HepG2 (cell line): Measurements from ENCODE around the gene PNMA8C.

Experiments
- BRCA1 ChIP-seq: sonication (generic); formaldehyde crosslinking; IDR thresholded peaks from 2 replicates; pipeline ENCODE4 v1.4.0; 2020; ENCODE audit warnings: missing genetic modification reagents
- CTCF ChIP-seq: sonication (generic); formaldehyde crosslinking; IDR thresholded peaks from 2 replicates; pipeline ENCODE4 v1.5.0; 2020; ENCODE audit warnings: mild to moderate bottlenecking, missing genetic modification reagents, moderate library complexity
- EEA1 ChIP-seq: sonication (generic); formaldehyde crosslinking; IDR thresholded peaks from 2 replicates; pipeline ENCODE4 v1.5.1; 2020; ENCODE audit warnings: mild to moderate bottlenecking, missing genetic modification reagents, borderline replicate concordance
- EZH2 ChIP-seq: conservative IDR thresholded peaks from 2 replicates; pipeline ENCODE4 v1.6.1; 2012; ENCODE audit warnings: mild to moderate bottlenecking, low read depth, low read length, moderate library complexity
- TF ChIP-seq, protein P1 (sequence below): sonication (generic); formaldehyde crosslinking; IDR thresholded peaks from 2 replicates; pipeline ENCODE4 v1.4.0; 2020; ENCODE audit warnings: missing genetic modification reagents
- TF ChIP-seq, protein P2 (sequence below): sonication (generic); formaldehyde crosslinking; IDR thresholded peaks from 2 replicates; pipeline ENCODE4 v1.5.1; 2020; ENCODE audit warnings: mild to moderate bottlenecking, missing genetic modification reagents

- TF ChIP-seq EZH2: no peak
- TF ChIP-seq EEA1 (CRISPR knock-in tag): no peak
- TF ChIP-seq, protein P1, sequence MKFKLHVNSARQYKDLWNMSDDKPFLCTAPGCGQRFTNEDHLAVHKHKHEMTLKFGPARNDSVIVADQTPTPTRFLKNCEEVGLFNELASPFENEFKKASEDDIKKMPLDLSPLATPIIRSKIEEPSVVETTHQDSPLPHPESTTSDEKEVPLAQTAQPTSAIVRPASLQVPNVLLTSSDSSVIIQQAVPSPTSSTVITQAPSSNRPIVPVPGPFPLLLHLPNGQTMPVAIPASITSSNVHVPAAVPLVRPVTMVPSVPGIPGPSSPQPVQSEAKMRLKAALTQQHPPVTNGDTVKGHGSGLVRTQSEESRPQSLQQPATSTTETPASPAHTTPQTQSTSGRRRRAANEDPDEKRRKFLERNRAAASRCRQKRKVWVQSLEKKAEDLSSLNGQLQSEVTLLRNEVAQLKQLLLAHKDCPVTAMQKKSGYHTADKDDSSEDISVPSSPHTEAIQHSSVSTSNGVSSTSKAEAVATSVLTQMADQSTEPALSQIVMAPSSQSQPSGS (CRISPR knock-in tag): no peak
- TF ChIP-seq, protein P2, sequence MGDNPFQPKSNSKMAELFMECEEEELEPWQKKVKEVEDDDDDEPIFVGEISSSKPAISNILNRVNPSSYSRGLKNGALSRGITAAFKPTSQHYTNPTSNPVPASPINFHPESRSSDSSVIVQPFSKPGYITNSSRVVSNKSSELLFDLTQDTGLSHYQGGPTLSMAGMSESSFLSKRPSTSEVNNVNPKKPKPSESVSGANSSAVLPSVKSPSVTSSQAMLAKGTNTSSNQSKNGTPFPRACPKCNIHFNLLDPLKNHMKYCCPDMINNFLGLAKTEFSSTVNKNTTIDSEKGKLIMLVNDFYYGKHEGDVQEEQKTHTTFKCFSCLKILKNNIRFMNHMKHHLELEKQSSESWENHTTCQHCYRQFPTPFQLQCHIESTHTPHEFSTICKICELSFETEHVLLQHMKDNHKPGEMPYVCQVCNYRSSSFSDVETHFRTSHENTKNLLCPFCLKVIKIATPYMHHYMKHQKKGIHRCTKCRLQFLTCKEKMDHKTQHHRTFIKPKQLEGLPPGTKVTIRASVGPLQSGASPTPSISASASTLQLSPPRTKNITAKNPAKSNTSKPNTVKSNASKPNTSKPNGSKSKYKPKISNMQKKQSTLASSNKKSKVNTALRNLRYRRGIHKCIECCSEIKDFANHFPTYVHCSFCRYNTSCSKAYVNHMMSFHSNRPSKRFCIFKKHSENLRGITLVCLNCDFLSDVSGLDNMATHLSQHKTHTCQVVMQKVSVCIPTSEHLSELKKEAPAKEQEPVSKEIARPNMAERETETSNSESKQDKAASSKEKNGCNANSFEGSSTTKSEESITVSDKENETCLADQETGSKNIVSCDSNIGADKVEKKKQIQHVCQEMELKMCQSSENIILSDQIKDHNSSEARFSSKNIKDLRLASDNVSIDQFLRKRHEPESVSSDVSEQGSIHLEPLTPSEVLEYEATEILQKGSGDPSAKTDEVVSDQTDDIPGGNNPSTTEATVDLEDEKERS (CRISPR knock-in tag): no peak
- no peak for TF ChIP-seq CTCF (CRISPR knock-in tag)
- TF ChIP-seq BRCA1 (CRISPR knock-in tag): no peak
Observed at GRCh38 chr19:46426035-46426505, 2.7 kb downstream of the PNMA8C start.
